SK-N-MC (cell line): ENCODE data around the gene COL6A1.
"Not testable (repeated sequence)": the region's sequence is repeated elsewhere in the genome, so short reads cannot be mapped to it uniquely, and the experiment has no call there.

Experiments
- DNase-seq: peaks from one replicate; pipeline ENCODE4 v3.0.0-alpha.2; 2011; ENCODE audit warnings: low read depth, low spot score
- H3K27ac ChIP-seq: fragments of 200-600 bp; sonication (generic); 2 replicates; pipeline ENCODE4 v1.5.1; 2016; ENCODE audit warnings: mixed run types
- H3K36me3 ChIP-seq: fragments of 200-600 bp; sonication (generic); 2 replicates; pipeline ENCODE4 v1.6.1; 2017; ENCODE audit warnings: antibody characterized with exemption, low read length, mixed read lengths; ENCODE audit not compliant: insufficient read depth
- H3K4me3 ChIP-seq: fragments of 200-600 bp; sonication (generic); 2 replicates; pipeline ENCODE4 v1.5.1; 2016
- H3K9ac ChIP-seq: fragments of 200-600 bp; sonication (generic); 2 replicates; pipeline ENCODE4 v1.8.0; 2017; ENCODE audit warnings: mixed run types, mixed read lengths; ENCODE audit not compliant: insufficient read length
- H3K9me3 ChIP-seq: fragments of 200-600 bp; sonication (generic); 2 replicates; pipeline ENCODE4 v1.6.1; 2017; ENCODE audit warnings: low read depth, mild to moderate bottlenecking, antibody characterized with exemption, low read length, moderate library complexity, mixed read lengths
- EZH2 ChIP-seq: fragments of 200-600 bp; sonication (generic); IDR thresholded peaks from one replicate; pipeline ENCODE4 v1.6.1; 2017; ENCODE audit warnings: antibody characterized with exemption
- FOXP2 ChIP-seq: optimal IDR thresholded peaks from 2 replicates; pipeline ENCODE3; 2011; ENCODE audit warnings: mild to moderate bottlenecking, moderate library complexity; ENCODE audit not compliant: insufficient read depth; ENCODE audit errors: extremely low read length, control extremely low read depth
- POLR2AphosphoS5 ChIP-seq: IDR thresholded peaks from 2 replicates; pipeline ENCODE4 v1.6.1; 2012; ENCODE audit warnings: mild to moderate bottlenecking, low read depth, low read length, borderline replicate concordance

COL6A1 gene

DNA sequence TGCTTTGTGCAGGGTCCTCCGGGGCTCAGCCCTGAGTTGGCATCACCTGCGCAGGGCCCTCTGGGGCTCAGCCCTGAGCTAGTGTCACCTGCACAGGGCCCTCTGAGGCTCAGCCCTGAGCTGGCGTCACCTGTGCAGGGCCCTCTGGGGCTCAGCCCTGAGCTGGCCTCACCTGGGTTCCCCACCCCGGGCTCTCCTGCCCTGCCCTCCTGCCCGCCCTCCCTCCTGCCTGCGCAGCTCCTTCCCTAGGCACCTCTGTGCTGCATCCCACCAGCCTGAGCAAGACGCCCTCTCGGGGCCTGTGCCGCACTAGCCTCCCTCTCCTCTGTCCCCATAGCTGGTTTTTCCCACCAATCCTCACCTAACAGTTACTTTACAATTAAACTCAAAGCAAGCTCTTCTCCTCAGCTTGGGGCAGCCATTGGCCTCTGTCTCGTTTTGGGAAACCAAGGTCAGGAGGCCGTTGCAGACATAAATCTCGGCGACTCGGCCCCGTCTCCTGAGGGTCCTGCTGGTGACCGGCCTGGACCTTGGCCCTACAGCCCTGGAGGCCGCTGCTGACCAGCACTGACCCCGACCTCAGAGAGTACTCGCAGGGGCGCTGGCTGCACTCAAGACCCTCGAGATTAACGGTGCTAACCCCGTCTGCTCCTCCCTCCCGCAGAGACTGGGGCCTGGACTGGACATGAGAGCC, 22.7 kb downstream of the COL6A1 start:
- DNase-seq = no peak
- Histone ChIP-seq H3K4me3 (no peak overlapping the region), H3K27ac (no peak overlapping the region), H3K9me3 (no peaks in the 10 kb centered on the region), H3K36me3 (no peaks in the 10 kb centered on the region), H3K9ac (no peak overlapping the region)
- TF ChIP-seq FOXP2 = no peak

DNA sequence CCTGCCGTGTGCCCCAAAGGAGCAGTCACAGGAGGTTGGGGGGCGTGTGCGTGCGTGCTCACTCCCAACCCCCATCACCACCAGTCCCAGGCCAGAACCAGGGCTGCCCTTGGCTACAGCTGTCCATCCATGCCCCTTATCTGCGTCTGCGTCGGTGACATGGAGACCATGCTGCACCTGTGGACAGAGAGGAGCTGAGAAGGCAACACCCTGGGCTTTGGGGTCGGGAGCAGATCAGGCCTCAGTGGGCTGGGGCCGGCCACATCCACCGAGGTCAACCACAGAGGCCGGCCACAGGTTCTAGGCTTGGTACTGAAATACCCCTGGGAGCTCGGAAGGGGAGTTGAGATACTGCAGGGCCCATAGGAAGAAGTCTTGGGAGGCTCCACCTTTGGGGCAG, 23.5 kb downstream of the COL6A1 start:
- H3K36me3 ChIP-seq = no peaks in the 10 kb centered on the region
- H3K9me3 ChIP-seq = no peaks in the 10 kb centered on the region
- H3K9ac ChIP-seq = no peak overlapping the region
- no peak overlapping the region for H3K27ac ChIP-seq
- TF ChIP-seq FOXP2 = no peak
- no peak for TF ChIP-seq EZH2
- TF ChIP-seq POLR2AphosphoS5 = no peak
- no peak for DNase-seq
- H3K4me3 ChIP-seq = no peak overlapping the region

DNA sequence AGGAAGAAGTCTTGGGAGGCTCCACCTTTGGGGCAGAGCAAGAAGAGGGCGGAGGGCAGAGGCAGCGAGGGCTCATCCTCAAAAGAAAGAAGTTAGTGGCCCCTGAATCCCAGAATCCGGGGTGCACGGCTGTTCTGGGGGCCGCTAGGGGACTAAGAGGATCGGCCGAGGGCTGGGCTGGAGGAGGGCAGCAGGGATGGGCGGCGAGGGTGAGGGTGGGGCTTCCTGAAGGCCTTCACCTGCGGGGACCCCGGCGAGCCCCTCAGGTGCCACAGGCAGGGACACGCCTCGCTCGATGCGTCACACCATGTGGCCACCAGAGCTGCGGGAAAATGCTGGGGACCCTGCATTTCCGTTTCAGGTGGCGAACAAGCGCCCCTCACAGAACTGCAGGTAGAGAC, 23.9 kb downstream of the COL6A1 start:
- no peak for DNase-seq
- no peaks in the 10 kb centered on the region for H3K9me3 ChIP-seq
- TF ChIP-seq FOXP2 = no peak
- TF ChIP-seq EZH2 = no peak
- no peak for TF ChIP-seq POLR2AphosphoS5
- H3K9ac ChIP-seq = no peak overlapping the region
- no peaks in the 10 kb centered on the region for H3K36me3 ChIP-seq
- no peak overlapping the region for H3K4me3 ChIP-seq
- H3K27ac ChIP-seq = no peak overlapping the region

- DNase-seq, H3K9me3 ChIP-seq, H3K27ac ChIP-seq, H3K4me3 ChIP-seq, H3K36me3 ChIP-seq, H3K9ac ChIP-seq: not testable (repeated sequence)
Measured at GRCh38 chr21:46005894-46006546, 24.4 kb downstream of the COL6A1 start.

GRCh38 chr21:46006547-46007491, 25.2 kb downstream of the COL6A1 start:
- TF ChIP-seq FOXP2 = no peak
- TF ChIP-seq POLR2AphosphoS5 = no peak
- TF ChIP-seq EZH2 = no peak
- H3K27ac ChIP-seq = no peak overlapping the region
- no peaks in the 10 kb centered on the region for H3K36me3 ChIP-seq
- no peak for DNase-seq
- H3K9me3 ChIP-seq = no peaks in the 10 kb centered on the region
- no peak overlapping the region for H3K4me3 ChIP-seq
- no peak overlapping the region for H3K9ac ChIP-seq

DNA sequence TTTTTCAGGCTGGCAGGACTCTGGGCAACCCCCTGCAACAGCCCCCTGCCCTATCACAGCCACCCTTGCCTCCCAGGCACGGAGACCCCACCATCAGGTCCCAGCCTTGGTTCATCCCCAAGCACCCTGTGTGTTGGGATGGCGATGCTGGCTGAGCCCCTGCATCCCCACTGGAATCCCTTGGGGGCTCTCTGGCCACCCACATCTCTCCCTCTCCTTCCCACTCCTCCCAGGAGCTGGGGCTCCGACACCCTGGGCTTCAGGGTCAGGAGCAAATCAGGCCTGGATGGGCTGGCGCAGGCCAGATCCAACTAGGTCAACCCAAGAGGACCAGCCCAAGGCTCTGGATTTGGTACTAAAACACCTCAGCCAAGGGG, 25.9 kb downstream of the COL6A1 start:
- H3K9me3 ChIP-seq = no peaks in the 10 kb centered on the region

GRCh38 chr21:46008893-46009621, 27.5 kb downstream of the COL6A1 start:
- Histone ChIP-seq H3K9me3 (no peaks in the 10 kb centered on the region), H3K27ac (no peak overlapping the region), H3K9ac (no peak overlapping the region), H3K4me3 (no peak overlapping the region), H3K36me3 (no peaks in the 10 kb centered on the region)
- no peak for DNase-seq
- TF ChIP-seq FOXP2 (no peak), EZH2 (no peak), POLR2AphosphoS5 (no peak)

More for the DNA sequence above, 25.9 kb downstream of the COL6A1 start:
- no peak overlapping the region for H3K9ac ChIP-seq
- TF ChIP-seq EZH2 (no peak), FOXP2 (no peak), POLR2AphosphoS5 (no peak)
- H3K36me3 ChIP-seq = no peaks in the 10 kb centered on the region
- no peak overlapping the region for H3K27ac ChIP-seq
- DNase-seq = no peak
- no peak overlapping the region for H3K4me3 ChIP-seq

GRCh38 chr21:46009951-46010705, 28.6 kb downstream of the COL6A1 start:
- Histone ChIP-seq H3K9me3 (no peaks in the 10 kb centered on the region), H3K36me3 (no peaks in the 10 kb centered on the region), H3K4me3 (no peak overlapping the region), H3K27ac (no peak overlapping the region), H3K9ac (no peak overlapping the region)
- no peak for DNase-seq
- TF ChIP-seq EZH2 (no peak), FOXP2 (no peak), POLR2AphosphoS5 (no peak)
